B cell (primary cell): ENCODE measurements around the gene TCF7L1. TPM values are rescaled to one million over a fixed set of nuclear protein-coding genes. Genes with fewer than 3 reads are reported as not detected.

ENCODE experiments used
- ATAC-seq: fragments of 200-7000 bp; cut with Tn5 transposase; one replicate; pipeline ENCODE4 v1.10.0; 2021; ENCODE audit warnings: low read depth, mild to moderate bottlenecking, moderate number of reproducible peaks, moderate library complexity
- CTCF ChIA-PET: fragments of 350-600 bp; sonication (Branson Sonifier 250); formaldehyde crosslinking; loops from one replicate; lab custom pipeline; 2021; ENCODE audit warnings: antibody characterized with exemption, inconsistent platforms; lab: Charles Lee
- POLR2A ChIA-PET: fragments of 350-600 bp; sonication (Branson Sonifier 250); formaldehyde crosslinking; loops from one replicate; lab custom pipeline; 2021; ENCODE audit warnings: antibody characterized with exemption; lab: Charles Lee
- DNase-seq: peaks from one replicate; pipeline ENCODE4 v3.0.0; 2013
- H2AFZ ChIP-seq: 2 replicates; pipeline ENCODE4 v1.6.1; 2012; ENCODE audit warnings: mild to moderate bottlenecking, low read depth, low read length; ENCODE audit not compliant: insufficient read depth, poor library complexity, severe bottlenecking
- H3K27ac ChIP-seq, 2 donors: 1 replicate in 1 of 2; 2 replicates in 1 of 2; pipeline ENCODE4 v1.5.1; 2012 to 2013; ENCODE audit warnings: low read length in 2 of 2, mild to moderate bottlenecking in 2 of 2, moderate library complexity in 1 of 2
- H3K27me3 ChIP-seq, 4 experiments: fragments of 200-600 bp in 1 of 4; sonication (generic) in 1 of 4; replicated peaks in 1 of 4; 1 replicate in 2 of 4; 2 replicates in 2 of 4; pipeline versions ENCODE4 v1.6.1 to v1.7.0; 2013 to 2016; ENCODE audit warnings: low read length in 3 of 4, mild to moderate bottlenecking in 2 of 4, mixed read lengths in 1 of 4, moderate library complexity in 1 of 4; ENCODE audit not compliant: insufficient read depth in 4 of 4, control insufficient read depth in 3 of 4; ENCODE audit errors: control extremely low read depth in 1 of 4
- H3K36me3 ChIP-seq, 2 experiments: replicated peaks in 1 of 2; 1 replicate in 1 of 2; 2 replicates in 1 of 2; pipeline versions ENCODE4 v1.6.1 to v1.7.1; 2013; ENCODE audit warnings: low read length in 1 of 2; ENCODE audit not compliant: insufficient read depth in 2 of 2, control insufficient read depth in 1 of 2; ENCODE audit errors: control extremely low read depth in 1 of 2, extremely low read depth in 1 of 2
- H3K4me1 ChIP-seq, 2 donors: fragments of 200-600 bp in 1 of 2; sonication (generic) in 1 of 2; 1 replicate in 1 of 2; 2 replicates in 1 of 2; pipeline versions ENCODE4 v1.5.1 to v1.6.1; 2013 to 2017; ENCODE audit warnings: low read length in 2 of 2; ENCODE audit not compliant: control insufficient read depth in 2 of 2, insufficient read depth in 2 of 2
- H3K4me2 ChIP-seq: replicated peaks from 2 replicates; pipeline ENCODE3; 2012; ENCODE audit warnings: mild to moderate bottlenecking, low read depth, low read length; ENCODE audit not compliant: poor library complexity, severe bottlenecking
- H3K4me3 ChIP-seq, 5 experiments: fragments of 200-600 bp in 1 of 5; sonication (generic) in 1 of 5; 1 replicate in 3 of 5; 2 replicates in 2 of 5; pipeline versions ENCODE4 v1.5.1 to v1.7.0; 2011 to 2016; ENCODE audit warnings: low read length in 4 of 5, mild to moderate bottlenecking in 4 of 5, low read depth in 2 of 5, control low read depth in 1 of 5, moderate library complexity in 1 of 5; ENCODE audit not compliant: insufficient read depth in 1 of 5; ENCODE audit errors: control extremely low read depth in 1 of 5, extremely low read depth in 1 of 5
- H3K79me2 ChIP-seq: fragments of 200-600 bp; sonication (generic); one replicate; pipeline ENCODE4 v1.6.0; 2016; ENCODE audit warnings: low read length; ENCODE audit not compliant: control insufficient read depth, insufficient read depth
- H3K9ac ChIP-seq: fragments of 200-600 bp; sonication (generic); 2 replicates; pipeline ENCODE4 v1.6.1; 2017; ENCODE audit warnings: mild to moderate bottlenecking, low read length, moderate library complexity
- H3K9me3 ChIP-seq, 3 donors: one replicate each; pipeline versions ENCODE4 v1.6.1 to v1.7.1; 2013; ENCODE audit warnings: low read length in 2 of 3; ENCODE audit not compliant: control insufficient read depth in 2 of 3, insufficient read depth in 1 of 3; ENCODE audit errors: control extremely low read depth in 1 of 3
- H4K20me1 ChIP-seq: 2 replicates; pipeline ENCODE4 v1.6.0; 2012; ENCODE audit warnings: mild to moderate bottlenecking, low read length; ENCODE audit not compliant: insufficient read depth, control insufficient read depth, poor library complexity, severe bottlenecking
- H3K27ac Mint-ChIP-seq: one replicate; pipeline ENCODE4 v1.8.0; 2021; ENCODE audit warnings: mixed read lengths
- H3K27me3 Mint-ChIP-seq: one replicate; pipeline ENCODE4 v1.8.0; 2021; ENCODE audit warnings: mixed read lengths
- H3K4me1 Mint-ChIP-seq: one replicate; pipeline ENCODE4 v1.8.0; 2021; ENCODE audit warnings: mixed read lengths
- H3K4me3 Mint-ChIP-seq: one replicate; pipeline ENCODE4 v1.8.0; 2021; ENCODE audit warnings: mixed read lengths
- H3K9me3 Mint-ChIP-seq: one replicate; pipeline ENCODE4 v1.8.0; 2022; ENCODE audit warnings: mixed read lengths; ENCODE audit not compliant: insufficient read depth
- CTCF ChIP-seq: fragments of 200-600 bp; IDR thresholded peaks from one replicate; pipeline ENCODE4 v1.8.0; 2022; ENCODE audit warnings: antibody characterized with exemption, mild to moderate bottlenecking
- EZH2 ChIP-seq: IDR thresholded peaks from 2 replicates; pipeline ENCODE4 v1.6.1; 2012; ENCODE audit warnings: borderline replicate concordance, low read depth, mild to moderate bottlenecking, moderate library complexity, low read length; ENCODE audit not compliant: insufficient read depth, poor library complexity, severe bottlenecking
- WGBS: methylation state at CpG from one replicate; pipeline ENCODE4 v1.1.5; 2013; ENCODE audit warnings: missing lambda C conversion rate; ENCODE audit not compliant: insufficient coverage; 5-methylcytosine and 5-hydroxymethylcytosine counted together
- intact Hi-C: fragments of 100-400 bp; cut with micrococcal nuclease; formaldehyde crosslinking; loops from one replicate; pipeline ENCODE4 v1.10.0; 2022
- polyA plus RNA-seq: library from polyadenylated mRNA; depleted of rRNA; stranded (reverse); fragments of >200 nt; gene quantifications from 2 replicates; pipeline ENCODE4 v1.2.3, GENCODE V29; 2012
- total RNA-seq, 2 donors: library from RNA; stranded (reverse); fragments of 120-200 nt in 1 of 2; gene quantifications; 1 replicate in 1 of 2; 2 replicates in 1 of 2; pipeline versions ENCODE4 v1.2.3 to v1.2.4, GENCODE V29; 2013 to 2022

The TCF7L1 gene
- total and polyA plus RNA-seq, 2 donors (not counting 1 experiment from before 2014, with no cell fraction given), result 0.67 to 0.81 TPM

- Mint-ChIP-seq H3K4me3 (no peak overlapping the region), H3K9me3 (no peaks in the 10 kb centered on the region), H3K27me3 (peaks cover 7% of the 10 kb centered on the region), H3K4me1 (no peaks in the 10 kb centered on the region), H3K27ac (no peak overlapping the region)
- H3K9me3 ChIP-seq, result no peaks in the 10 kb centered on the region
- H4K20me1 ChIP-seq, result no peaks in the 10 kb centered on the region
- intact Hi-C loops, result no loop called here
- peaks cover 0 to 2% (median 0%) of the 10 kb centered on the region in 4 experiments for H3K27me3 ChIP-seq
- H3K4me1 ChIP-seq, result no peaks in the 10 kb centered on the region
- POLR2A ChIA-PET, result no interaction called here
- CTCF ChIA-PET, result no interaction called here
- H3K9ac ChIP-seq, result no peak overlapping the region
- TF ChIP-seq CTCF, result no peak
- TF ChIP-seq EZH2, result no peak
- no peak overlapping the region for H2AFZ ChIP-seq
- no peak overlapping the region for H3K27ac ChIP-seq
- H3K4me3 ChIP-seq, result no peak overlapping the region
- no peak overlapping the region for H3K4me2 ChIP-seq
- no peaks in the 10 kb centered on the region for H3K79me2 ChIP-seq
- DNase-seq, result no peak
- no peaks in the 10 kb centered on the region for H3K36me3 ChIP-seq
- ATAC-seq, result no peak
- 70% methylated on average over 5 of the region's 5 CpGs for WGBS
Observed at GRCh38 chr2:85253890-85254289, 120.7 kb downstream of the TCF7L1 start.

DNA sequence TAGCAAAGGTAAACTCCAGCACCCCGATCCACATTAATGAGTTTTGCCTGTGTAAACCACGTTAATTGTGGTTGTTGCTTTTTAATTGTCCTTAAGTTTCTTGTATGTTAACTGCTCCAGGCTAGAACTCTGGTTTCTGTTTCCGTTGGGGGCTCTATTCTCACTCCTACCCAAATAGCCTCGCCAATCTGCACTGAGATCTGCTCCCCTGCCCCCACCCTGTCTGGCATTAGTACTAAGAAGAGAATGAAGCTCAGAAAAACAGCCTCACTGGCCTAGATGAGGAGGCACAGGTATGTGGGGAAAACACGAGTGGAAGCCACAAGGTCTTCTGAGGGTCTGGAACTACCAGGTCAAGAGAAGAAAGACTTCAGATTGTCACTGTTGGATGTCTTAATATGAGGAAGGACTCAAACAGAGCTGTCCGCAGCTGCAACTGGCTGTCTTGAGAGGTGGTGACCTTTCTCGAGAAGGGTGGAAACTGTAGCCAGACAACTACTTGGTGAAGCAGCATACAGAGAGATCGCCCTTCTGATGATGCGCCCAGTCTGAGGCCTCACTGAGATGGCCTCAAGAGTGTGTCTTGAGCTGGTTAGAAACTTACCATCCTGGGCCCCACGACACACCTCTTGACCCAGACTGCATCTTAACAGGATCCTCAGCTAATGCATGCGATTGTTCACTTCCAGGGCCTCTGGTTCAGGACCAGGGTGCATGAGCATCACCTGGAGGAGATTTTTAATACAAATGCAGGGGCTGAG, 121.5 kb downstream of the TCF7L1 start:
- 89% methylated on average over 7 of the region's 11 CpGs for WGBS
- Histone ChIP-seq H3K4me1 (no peaks in the 10 kb centered on the region), H3K9ac (no peak overlapping the region), H4K20me1 (no peaks in the 10 kb centered on the region), H3K36me3 (no peaks in the 10 kb centered on the region), H3K79me2 (no peaks in the 10 kb centered on the region), H3K27ac (no peak overlapping the region), H3K4me3 (no peak overlapping the region), H3K27me3 (peaks cover 0 to 2% (median 0%) of the 10 kb centered on the region in 4 experiments), H2AFZ (no peak overlapping the region), H3K9me3 (no peaks in the 10 kb centered on the region), H3K4me2 (no peak overlapping the region)
- no peaks in the 10 kb centered on the region for H3K9me3 Mint-ChIP-seq
- ATAC-seq (no peak), DNase-seq (no peak)
- intact Hi-C loops, result no loop called here
- H3K27ac Mint-ChIP-seq, result no peak overlapping the region
- ChIA-PET POLR2A (no interaction called here), CTCF (no interaction called here)
- no peaks in the 10 kb centered on the region for H3K4me1 Mint-ChIP-seq
- peaks cover 14% of the 10 kb centered on the region for H3K27me3 Mint-ChIP-seq
- TF ChIP-seq EZH2 (no peak), CTCF (no peak)
- H3K4me3 Mint-ChIP-seq, result no peak overlapping the region
